C1 segment of cervical spinal cord (tissue), 14 donors: ENCODE measurements around the gene FZD8.

Experiments used
- DNase-seq, 14 donors: peaks; one replicate each; lab custom pipeline; 2025; lab: John Stamatoyannopoulos, UW

FZD8 gene

DNA sequence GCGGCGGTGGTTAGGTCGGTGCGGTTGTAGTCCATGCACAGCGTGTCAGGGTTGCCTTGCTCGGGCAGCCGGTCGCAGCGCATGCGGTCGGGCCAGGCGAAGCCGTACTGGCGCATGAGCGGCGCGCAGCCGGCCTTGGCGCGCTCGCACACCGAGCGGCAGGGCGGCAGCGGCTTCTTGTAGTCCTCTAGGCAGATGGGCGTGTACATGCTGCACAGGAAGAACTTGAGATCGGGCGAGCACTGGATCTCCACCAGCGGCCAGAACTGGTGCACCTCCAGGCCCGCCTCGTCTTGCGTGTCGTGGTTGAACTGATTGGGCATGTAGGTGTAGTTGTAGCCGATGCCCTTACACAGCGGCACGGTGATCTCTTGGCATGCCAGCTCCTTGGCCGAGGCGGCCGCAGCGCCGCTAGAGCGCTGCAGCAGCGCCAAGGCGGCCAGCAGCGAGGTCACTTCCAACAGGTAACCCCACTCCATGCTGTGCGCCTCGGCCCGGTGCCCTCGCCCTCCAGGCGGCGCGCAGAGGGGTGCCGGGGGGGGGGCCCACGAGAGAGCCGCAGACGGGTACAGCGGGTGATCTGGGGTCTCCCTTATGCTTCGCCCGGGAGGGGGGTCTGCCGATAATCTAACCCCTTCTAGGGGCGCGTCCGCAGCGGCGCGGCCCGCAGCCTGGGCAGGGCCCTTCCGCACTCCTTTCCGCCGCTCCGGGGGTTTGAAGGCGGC lies 983 bp downstream of the FZD8 start:
- DNase-seq, result peak in 7 of 14 donors; percentile 3 to 59 (median 18)

DNA sequence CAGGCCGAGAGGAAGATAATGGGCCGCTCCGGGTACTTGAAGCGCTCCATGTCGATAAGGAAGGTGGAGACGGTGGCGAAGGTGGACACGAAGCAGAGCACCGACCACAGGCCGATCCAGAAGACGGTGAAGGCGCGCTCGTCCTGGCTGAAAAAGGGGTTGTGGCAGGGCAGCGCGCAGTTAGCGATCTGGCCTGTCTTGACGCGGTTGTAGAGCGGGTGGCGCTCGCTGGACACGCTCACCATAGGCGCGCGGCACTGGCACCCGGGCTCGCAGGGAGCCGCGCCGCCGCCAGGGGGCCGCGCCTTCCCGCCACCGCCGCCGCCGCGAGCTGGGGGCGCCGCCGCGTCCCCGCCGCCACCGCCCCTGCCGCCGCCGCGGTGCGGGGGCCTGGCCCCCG lies 1.6 kb downstream of the FZD8 start:
- peak in 6 of 14 donors; percentile 3 to 59 (median 22) for DNase-seq

DNA sequence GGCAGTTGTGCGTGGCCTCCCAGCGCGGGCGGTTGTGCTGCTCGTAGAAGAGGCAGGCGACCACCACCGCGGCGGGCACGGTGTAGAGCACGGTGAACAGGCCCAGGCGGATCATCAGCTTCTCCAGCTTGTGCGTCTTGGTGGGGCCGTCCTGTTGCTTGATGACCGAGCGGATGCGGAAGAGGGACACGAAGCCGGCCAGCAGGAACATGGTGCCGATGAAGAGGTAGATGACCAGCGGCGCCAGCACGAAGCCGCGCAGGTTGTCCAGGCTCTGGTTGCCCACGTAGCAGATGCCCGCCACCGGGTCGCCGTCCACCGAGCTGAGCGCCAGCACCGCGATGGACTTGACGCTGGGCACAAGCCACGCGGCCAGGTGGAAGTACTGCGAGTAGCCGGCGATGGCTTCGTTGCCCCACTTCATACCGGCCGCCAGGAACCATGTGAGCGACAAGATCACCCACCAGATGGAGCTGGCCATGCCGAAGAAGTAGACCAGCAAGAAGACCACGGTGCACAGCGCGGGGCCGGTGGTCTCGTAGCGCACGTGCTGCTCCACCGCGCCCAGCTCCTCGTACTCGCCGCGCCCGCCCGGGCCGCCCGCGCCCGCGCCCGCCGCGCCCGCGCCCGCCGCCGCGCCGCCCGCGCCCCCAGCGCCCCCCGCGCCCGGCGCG lies 2.2 kb downstream of the FZD8 start:
- DNase-seq, result no peak

DNA sequence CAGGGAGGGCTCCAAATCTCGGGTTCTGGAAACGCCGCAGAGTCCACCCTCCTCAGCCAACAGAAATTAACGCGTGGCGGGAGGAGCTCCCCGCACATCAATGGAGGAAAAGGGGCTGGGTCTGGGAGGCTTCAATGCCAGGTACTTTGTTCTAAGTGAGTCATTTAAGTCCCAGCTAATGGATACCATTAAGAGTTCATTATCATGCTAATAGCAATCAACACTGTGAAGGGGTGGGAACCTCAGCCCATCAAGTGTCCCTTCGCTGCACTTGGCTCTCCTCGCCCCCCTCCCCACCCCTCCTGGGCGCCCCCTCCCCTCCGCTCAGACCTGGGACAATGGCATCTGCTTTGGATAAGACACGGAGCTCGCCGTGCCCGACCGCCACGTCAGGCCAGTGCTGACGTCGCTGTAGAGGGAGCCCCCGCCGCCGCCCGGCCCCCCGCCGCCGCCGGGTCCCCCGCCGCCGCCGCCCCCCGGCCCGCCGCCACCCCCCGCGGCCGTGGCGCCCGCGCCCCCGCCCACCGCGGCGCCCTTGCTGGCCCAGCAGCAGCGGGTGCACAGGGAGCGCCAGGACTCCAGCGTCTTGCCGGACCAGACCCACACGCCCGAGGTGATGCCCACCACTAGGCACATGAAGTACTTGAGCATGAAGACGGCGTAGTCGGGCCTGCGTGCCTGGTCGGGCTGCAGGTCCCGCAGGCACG lies 2.9 kb downstream of the FZD8 start:
- DNase-seq, result no peak

DNA sequence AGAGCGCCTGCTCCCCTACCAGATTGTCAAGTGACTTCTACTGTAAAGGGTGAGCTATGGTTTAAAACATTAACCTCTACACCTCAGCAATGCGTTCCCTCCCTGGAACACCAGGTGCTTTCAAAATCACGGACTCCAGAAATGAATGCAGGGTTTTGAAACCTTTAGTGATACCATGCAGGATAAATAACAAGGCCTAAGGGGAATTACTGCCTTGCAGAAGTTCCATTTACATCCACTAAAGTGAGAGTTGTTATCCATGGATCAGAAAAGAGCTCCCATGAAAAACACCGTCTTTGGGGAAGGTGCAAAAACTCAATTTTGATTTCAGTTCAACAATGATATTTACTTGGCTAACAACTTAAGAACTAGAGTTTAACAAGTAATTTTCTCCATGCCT lies 4.0 kb downstream of the FZD8 start:
- no peak for DNase-seq

DNA sequence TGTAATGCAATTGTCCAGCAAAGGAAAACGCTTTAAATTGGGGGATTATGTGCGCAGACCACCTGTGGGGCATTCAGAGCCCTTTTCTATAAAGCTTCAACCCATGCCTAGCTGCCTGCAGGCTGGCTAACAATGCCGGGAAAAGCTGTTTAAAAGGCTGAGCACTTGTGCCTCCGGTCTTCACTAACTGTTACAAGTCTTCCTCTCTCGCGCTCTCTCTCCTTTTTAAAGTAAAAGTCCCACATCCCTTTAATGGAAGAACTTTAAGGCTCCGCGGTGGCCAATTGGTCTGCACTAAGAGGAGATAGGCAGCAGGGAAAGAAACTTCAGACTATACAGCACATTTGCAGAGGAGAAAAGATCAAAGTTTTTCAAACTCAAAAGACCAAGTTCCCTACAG lies 4.6 kb downstream of the FZD8 start:
- DNase-seq, result peak in 1 of 14 donors; percentile 6

DNA sequence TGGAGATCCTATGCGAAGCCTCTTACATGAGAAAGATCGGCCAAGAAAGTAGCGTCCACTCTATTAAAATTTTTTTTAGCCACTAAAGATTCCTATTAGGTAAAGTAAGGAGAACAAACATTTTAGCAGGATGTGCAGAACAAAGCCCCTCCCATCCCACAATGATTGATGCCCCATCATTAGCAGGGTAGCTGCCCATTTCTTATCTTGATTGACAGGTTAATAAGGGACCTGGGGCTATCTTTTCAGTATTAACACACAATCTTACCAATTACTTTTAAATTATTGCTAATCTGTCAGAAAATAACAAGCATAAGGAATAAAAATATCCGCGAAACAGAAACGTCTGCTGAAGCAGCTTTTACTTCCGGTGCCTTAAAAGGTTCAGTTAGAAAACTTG lies 5.1 kb downstream of the FZD8 start:
- DNase-seq, result no peak

DNA sequence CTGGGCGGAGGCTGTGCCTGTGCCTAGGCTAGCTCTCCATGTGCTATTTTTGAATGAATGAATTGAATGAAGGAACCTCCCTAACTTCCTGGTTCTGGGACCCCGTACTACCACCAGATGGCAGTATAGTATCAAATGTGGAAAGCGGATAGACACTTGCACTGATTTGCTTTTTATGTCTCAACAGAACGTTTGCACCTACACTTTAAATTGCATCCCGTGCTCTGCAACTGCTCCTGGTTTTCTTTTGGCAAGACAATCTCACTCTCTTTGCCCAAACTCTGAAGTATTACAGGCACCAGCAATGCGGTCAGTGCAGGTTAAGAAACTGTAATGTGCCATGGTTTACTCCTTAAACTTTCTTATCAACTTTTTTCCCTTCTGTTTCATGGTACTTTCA lies 6.5 kb downstream of the FZD8 start:
- DNase-seq, result peak in 7 of 14 donors; percentile 3 to 50 (median 18)

DNA sequence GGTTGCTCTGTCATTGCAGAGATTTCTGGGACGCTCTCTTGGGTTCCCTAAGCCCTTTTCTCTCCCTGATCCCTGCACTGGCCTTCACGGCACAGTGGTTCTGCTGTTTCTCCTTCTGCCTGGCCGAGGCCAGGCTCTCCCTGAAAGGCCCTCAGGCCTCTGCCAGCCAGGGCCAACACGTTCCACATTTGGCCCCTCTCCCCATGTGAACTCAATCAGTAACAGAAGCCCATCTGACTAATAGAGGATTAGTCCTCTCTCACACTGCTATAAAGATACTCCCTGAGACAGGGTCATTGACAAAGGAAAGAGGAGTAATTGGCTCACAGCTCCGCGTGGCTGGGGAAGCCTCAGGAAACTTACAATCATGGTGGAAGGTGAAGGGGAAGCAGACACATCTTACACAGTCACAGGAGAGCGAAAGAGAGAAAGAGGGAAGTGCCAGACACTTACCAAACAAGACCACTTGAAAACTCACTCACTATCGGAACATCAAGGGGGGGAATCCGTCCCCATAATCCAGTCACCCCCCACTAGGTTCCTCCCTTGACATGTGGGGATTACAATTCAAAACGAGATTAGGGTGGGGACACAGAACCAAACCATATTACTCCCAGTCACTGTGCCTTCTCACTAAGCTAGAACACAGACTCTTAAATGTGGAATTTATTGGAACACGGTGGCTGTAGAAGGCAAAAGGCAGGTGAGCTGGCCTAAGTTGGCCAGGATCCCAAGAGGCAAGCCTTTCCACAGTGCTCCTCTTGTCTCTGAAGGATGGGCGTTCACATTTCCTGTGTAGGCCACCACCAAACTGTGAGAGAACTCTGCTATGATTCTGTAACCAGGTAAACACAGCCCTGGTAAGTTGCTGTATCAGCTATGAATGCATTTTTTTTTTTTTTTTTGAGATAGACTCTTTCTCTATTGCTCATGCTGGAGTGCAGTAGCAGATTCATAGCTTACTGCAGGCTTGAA lies 8.8 kb downstream of the FZD8 start:
- no peak for DNase-seq

DNA sequence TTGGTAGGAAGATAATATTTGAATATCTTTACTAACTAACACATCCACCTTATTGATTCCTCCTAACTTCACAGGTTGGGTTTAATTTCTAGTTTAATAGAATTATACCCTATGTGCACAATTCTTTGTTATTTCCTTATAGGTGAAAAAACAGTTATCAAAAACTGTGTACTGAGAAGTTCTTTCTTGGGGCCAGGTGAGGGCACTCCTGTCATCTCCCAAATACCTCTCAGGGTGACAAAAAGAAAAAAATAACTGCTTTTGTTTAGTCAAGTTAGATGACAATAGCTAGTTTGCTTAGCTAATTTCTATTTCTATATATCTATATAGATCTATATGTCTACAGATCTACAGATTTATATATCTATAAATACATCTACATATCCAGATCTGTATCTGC lies 10.1 kb downstream of the FZD8 start:
- DNase-seq, result no peak

DNA sequence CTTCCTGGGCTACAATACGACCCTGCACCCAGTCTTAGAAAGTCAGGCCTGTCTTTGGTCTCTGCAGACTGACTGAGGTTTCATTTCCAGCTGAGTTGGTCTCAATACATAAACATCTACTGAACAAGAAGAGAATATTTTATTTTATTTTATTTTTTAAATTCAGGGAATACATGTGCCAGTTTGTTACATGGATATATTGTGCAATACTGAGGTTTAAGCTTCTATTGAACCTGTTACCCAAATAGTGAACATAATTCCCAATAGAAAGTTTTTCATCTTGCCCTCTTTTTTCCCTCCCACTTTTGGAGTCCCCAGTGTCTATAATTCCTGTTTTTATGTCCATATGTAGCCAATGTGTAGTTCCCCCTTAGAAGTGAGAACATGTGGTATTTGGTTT lies 10.7 kb downstream of the FZD8 start:
- DNase-seq, result no peak

DNA sequence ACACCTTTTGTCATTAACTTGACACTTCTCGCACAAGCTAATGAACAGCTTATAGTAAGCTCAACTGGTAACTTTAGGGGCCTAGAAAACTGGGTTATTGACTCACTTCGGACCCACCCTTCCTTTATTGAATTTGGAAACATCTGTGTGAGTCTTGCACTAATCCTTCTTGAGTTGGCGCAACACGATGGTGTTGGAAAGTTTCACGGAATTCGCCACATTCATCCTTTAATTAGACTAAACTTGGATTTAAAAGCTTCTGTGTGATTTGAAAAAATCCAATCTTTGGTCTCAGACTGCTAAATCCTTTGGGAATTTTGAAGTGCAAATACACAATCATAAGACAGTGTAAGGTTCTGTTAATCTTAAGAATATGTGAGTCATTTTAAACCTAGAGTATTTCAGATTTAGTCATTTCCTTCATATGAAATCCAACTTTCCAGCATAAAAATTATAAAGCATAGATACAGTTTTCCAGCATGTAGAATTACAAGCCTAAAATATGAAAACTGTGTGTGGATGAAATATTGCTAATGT lies 15.1 kb downstream of the FZD8 start:
- no peak for DNase-seq

DNA sequence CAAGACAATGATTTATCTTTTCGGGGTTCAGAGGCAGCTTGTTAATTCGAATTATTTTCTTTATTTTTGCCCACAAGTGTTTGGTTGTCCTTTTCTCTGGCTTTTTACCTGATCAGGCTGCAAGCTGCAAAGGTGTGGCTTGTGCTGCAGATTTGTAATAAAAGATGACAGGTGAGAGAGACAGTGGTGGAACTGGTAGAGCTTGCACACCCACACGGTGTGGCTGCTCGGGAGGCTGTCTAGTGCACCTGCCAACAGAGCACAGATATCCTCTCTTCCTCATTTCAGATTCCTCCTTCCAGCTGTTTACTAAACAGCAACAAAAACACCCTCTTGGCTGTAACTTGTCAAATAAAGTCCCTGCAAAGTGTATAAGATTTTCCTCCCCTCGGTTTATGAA lies 27.8 kb downstream of the FZD8 start:
- DNase-seq, result no peak

DNA sequence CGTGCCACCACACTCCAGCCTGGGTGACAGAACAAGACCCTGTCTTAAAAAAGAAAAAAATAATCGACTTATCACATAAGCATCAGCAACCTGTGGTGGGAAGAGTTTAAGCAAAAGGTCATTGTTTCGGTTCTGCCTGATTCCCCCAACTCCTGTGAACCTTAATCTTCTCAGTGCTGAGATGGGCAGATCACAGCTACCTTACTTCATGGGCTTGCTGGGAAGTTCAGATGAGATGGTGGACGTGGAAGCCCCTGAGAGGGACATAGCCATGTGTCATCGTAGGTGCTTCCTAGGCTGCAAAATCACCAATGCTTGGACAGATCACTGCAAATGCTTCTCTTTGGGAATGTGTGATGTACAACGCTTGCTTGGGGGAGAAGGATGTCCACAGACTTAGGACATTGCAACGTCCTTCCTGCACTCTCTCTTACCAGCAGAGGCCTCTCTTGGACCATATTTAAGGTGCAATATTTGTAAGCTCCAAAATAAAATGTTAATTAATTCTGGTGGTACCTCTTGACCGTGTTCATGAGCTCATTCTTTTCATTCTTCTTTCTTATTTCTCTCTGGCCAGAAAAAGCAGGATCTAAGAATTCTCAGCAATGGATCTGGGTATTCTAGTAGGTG lies 28.4 kb downstream of the FZD8 start:
- no peak for DNase-seq

DNA sequence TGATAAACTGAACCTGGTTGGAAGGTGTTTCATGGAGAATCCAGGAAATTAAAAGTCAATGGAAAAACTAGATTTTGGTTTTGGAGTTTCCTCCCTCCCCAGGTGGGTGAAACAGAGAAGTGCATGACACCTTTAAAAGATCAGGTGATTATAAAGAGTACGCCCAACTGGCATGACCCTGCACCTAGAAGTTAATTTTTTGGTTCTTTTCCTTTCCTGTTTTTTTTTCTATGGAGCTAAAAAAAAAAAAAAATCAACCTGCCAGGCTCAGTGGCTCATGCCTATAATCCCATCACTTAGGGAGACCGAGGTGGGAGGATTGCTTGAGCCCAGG lies 29.0 kb downstream of the FZD8 start:
- DNase-seq, result no peak

DNA sequence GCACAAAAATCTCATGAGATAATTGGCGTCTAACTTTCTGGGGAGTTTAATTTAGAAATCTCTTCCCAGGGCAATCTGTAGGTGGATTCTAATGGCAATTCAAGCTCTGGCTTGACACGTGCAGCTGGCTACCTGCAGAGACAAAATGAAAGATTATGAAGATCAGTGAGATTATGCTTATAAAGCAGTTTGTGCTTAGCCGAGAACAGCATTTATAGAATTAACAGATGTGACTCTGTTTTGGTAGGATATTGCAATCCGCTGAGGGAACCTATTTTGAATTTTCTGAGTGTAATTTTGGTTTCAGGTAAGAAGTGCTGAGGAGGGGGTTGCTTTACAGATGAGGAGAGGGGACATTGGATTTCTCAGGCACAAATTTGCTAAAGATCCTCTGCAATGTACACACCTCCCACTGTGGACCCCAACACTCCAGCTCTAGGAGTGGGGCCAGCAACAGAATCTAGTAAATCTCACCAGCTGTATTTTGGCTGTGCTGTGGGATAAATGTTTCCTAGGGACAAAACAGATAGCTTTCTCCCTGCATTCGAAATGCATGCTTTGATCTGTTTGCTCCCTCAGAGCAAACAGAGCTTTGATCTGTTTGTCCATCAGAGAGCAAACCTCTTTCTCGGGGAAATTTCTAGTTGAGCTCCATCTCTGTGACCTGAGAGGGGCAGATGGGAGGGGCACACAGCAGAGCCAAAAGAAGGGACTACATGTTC lies 29.6 kb downstream of the FZD8 start:
- no peak for DNase-seq

DNA sequence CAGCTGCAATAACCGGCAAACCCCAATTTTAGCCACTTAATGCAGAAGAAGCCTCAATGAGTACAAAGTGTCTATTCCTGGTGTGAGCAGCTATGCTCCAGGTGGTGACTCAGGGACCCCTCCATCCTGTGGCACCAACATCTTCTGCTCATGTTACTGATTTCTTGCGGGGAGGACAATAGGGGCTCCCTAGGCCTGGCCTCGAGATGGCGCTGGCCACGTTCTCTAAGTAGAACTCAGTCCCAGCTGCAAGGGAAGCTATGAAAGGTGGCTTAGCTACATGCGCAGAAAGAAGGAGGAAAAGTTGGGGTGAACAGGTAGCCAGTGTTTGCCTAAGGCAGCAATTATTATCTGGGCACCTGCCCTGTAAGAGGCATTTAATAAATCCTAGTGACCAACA lies 30.3 kb downstream of the FZD8 start:
- no peak for DNase-seq

DNA sequence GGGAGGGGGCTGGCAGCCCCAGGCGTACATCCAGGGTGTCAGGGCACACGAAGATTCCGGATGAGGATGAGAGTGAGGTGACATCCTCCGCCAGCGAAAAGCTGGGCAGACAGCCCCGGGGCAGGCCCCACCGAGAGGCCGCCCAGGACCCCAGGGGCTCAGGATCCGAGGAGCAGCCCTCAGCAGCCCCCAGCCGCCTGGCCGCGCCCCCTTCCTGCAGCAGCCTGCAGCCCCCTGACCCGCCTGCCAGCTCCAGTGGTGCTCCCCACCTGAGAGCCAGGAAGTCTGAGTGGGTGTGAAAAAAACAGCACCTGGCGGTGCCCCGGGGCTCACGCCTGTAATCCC lies 33.8 kb downstream of the FZD8 start:
- no peak for DNase-seq

DNA sequence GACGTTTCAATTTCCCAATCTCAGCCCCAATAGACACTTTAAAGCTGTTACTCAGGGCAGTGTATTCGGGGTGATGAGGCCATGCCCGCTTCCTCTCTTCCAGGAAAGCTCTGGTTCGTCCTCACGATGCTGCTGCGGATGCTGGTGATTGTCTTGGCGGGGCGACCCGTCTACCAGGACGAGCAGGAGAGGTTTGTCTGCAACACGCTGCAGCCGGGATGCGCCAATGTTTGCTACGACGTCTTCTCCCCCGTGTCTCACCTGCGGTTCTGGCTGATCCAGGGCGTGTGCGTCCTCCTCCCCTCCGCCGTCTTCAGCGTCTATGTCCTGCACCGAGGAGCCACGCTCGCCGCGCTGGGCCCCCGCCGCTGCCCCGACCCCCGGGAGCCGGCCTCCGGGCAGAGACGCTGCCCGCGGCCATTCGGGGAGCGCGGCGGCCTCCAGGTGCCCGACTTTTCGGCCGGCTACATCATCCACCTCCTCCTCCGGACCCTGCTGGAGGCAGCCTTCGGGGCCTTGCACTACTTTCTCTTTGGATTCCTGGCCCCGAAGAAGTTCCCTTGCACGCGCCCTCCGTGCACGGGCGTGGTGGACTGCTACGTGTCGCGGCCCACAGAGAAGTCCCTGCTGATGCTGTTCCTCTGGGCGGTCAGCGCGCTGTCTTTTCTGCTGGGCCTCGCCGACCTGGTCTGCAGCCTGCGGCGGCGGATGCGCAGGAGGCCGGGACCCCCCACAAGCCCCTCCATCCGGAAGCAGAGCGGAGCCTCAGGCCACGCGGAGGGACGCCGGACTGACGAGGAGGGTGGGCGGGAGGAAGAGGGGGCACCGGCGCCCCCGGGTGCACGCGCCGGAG lies 34.4 kb downstream of the FZD8 start:
- DNase-seq, result no peak

DNA sequence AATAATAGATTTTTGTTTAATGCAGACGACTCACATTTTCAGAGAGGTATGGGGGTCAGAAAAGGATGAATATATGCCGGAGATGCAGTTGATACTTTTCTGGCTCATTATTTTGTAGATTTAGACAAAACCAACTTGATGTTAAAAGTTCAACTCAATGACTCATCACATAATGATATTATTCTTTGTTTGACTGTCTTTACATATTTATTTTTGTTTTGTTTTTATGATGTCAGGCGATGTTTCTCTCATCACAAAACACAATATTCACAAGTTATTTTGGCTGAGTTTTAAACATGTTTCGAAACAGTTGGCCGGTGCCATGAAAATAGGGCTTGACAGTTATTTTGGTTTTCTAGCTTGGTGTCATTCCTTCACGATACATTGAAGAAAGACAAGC lies 35.7 kb downstream of the FZD8 start:
- no peak for DNase-seq
